KMS-11 (cell line): ENCODE data around the gene MED12.

ENCODE experiments used
- H2AFZ ChIP-seq: fragments of 200-600 bp; sonication (generic); 2 replicates; pipeline ENCODE4 v1.6.1; 2016; ENCODE audit warnings: antibody characterized with exemption, mixed run types, low read depth
- H3K27ac ChIP-seq: fragments of 200-600 bp; sonication (generic); 2 replicates; pipeline ENCODE4 v1.6.1; 2016; ENCODE audit warnings: mild to moderate bottlenecking, mixed run types
- H3K27me3 ChIP-seq: fragments of 200-600 bp; sonication (generic); 2 replicates; pipeline ENCODE4 v1.6.1; 2017; ENCODE audit warnings: mild to moderate bottlenecking, low read depth, mixed run types, moderate library complexity; ENCODE audit not compliant: insufficient read depth
- H3K36me3 ChIP-seq: fragments of 200-600 bp; sonication (generic); 2 replicates; pipeline ENCODE4 v1.6.1; 2017; ENCODE audit warnings: mild to moderate bottlenecking, mixed run types; ENCODE audit not compliant: insufficient read depth
- H3K4me1 ChIP-seq: fragments of 200-600 bp; sonication (generic); 2 replicates; pipeline ENCODE4 v1.6.1; 2016; ENCODE audit warnings: mild to moderate bottlenecking, low read depth, mixed run types; ENCODE audit not compliant: poor library complexity, severe bottlenecking
- H3K4me2 ChIP-seq: fragments of 200-600 bp; sonication (generic); 2 replicates; pipeline ENCODE4 v1.7.0; 2016; ENCODE audit warnings: mild to moderate bottlenecking, mixed run types
- H3K4me3 ChIP-seq: fragments of 200-600 bp; sonication (generic); IDR thresholded peaks from 2 replicates; pipeline ENCODE4 v1.6.1; 2017; ENCODE audit warnings: low read depth, low read length, mixed read lengths; ENCODE audit not compliant: insufficient read depth
- H3K79me2 ChIP-seq: fragments of 200-600 bp; sonication (generic); 2 replicates; pipeline ENCODE4 v1.6.1; 2016; ENCODE audit warnings: low read depth, mixed run types; ENCODE audit not compliant: insufficient read depth
- H3K9ac ChIP-seq: fragments of 200-600 bp; sonication (generic); 2 replicates; pipeline ENCODE4 v1.6.1; 2016; ENCODE audit warnings: mild to moderate bottlenecking, mixed run types
- H4K20me1 ChIP-seq: fragments of 200-600 bp; sonication (generic); 2 replicates; pipeline ENCODE4 v1.6.1; 2016; ENCODE audit warnings: mild to moderate bottlenecking, mixed run types; ENCODE audit not compliant: insufficient read depth
- TF ChIP-seq, protein P1 (sequence below): fragments of 200-600 bp; sonication (generic); conservative IDR thresholded peaks from 2 replicates; pipeline ENCODE4 v1.6.1; 2017; ENCODE audit warnings: low read depth, mild to moderate bottlenecking, antibody characterized with exemption, low read length, moderate library complexity, mixed read lengths

The MED12 gene

DNA sequence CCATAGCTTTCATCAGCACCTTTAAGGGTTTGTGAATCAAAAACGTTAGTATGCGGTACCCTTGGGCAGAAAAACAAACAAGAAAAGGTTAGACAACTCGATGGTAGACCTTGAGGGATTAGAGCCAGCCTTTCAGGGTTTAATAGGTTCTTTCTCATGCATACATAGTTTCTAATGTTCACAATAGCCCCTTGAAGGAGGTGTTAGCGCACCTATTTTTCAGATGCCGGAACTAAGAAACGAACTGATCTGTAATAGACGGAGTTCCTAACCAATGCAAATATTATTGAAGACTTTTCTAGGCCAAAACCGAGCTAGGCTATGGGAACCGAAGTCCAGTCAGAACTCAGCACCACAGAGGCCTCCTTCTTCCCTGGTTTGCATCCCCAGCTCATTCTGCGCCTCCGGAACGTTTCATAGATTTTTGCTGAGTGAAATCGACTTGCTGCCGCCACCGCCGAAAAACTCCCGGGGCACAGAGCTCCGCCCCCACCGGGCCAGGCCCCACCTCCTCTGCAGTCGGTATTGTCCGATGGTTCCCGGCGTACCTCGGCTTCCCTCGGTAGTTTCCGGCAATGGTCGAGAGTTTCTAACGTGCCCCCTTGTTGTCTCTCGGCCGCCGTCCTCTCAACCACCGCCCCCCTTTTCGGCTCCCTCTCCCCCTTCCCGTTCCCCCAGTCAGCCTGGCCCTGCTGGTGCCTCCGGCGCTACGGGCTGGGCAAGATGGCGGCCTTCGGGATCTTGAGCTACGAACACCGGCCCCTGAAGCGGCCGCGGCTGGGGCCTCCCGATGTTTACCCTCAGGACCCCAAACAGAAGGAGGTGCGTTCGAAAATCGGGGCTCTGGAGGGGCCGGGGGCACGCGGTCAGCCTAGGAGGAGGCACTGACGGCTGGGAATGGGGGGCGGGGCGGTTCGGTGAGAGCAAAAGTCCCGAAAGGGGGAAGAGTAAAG, at the start of gene MED12:
Gene MED12 (plus strand): TSS at position 565 of the 953 bp plus-strand sequence. CDS start 159 bp downstream, at position 724.
- Histone ChIP-seq H3K79me2 (no peaks in the 10 kb centered on the region), H3K27me3 (no peaks in the 10 kb centered on the region), H4K20me1 (no peaks in the 10 kb centered on the region), H3K4me2 (peak within 1 kb of the TSS; percentile 57), H3K9ac (peak within 1 kb of the TSS; percentile 93), H3K4me3 (no peak within 1 kb of the TSS), H2AFZ (peak within 1 kb of the TSS; percentile 88), H3K4me1 (peaks cover 13% of the 10 kb centered on the region), H3K36me3 (no peaks in the 10 kb centered on the region), H3K27ac (peak within 1 kb of the TSS; percentile 69)
- TF ChIP-seq, protein P1, sequence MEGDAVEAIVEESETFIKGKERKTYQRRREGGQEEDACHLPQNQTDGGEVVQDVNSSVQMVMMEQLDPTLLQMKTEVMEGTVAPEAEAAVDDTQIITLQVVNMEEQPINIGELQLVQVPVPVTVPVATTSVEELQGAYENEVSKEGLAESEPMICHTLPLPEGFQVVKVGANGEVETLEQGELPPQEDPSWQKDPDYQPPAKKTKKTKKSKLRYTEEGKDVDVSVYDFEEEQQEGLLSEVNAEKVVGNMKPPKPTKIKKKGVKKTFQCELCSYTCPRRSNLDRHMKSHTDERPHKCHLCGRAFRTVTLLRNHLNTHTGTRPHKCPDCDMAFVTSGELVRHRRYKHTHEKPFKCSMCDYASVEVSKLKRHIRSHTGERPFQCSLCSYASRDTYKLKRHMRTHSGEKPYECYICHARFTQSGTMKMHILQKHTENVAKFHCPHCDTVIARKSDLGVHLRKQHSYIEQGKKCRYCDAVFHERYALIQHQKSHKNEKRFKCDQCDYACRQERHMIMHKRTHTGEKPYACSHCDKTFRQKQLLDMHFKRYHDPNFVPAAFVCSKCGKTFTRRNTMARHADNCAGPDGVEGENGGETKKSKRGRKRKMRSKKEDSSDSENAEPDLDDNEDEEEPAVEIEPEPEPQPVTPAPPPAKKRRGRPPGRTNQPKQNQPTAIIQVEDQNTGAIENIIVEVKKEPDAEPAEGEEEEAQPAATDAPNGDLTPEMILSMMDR, result no peak

DNA sequence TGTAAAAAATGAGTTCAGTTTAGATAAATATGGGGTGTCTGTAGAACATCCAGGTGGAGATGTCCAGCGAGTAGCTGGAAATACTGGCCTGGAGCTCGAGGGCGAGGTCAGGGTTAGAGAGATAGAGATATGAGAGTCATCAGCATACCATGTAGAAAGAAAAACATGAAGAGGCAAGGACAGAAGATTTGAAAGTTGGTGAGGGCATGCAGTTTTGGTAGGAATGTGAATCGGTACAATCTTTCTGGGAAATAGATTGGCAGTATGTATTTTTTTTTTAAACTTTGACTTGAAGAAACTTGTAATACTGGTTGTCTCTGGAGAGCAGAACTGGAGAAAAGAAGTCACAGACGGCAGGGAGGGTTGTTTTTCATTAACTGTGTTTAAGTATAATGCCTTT, 47.9 kb upstream of the MED12 start:
- no peaks in the 10 kb centered on the region for H3K36me3 ChIP-seq
- H3K9ac ChIP-seq, result no peak overlapping the region
- no peak overlapping the region for H3K27ac ChIP-seq
- H3K4me1 ChIP-seq, result peaks cover 11% of the 10 kb centered on the region
- no peak overlapping the region for H2AFZ ChIP-seq
- no peaks in the 10 kb centered on the region for H4K20me1 ChIP-seq
- no peaks in the 10 kb centered on the region for H3K27me3 ChIP-seq
- H3K79me2 ChIP-seq, result peaks cover 12% of the 10 kb centered on the region; the same call in 1 of the 2 replicates
- H3K4me2 ChIP-seq, result no peak overlapping the region
- H3K4me3 ChIP-seq, result no peak overlapping the region
- TF ChIP-seq, protein P1, result no peak

DNA sequence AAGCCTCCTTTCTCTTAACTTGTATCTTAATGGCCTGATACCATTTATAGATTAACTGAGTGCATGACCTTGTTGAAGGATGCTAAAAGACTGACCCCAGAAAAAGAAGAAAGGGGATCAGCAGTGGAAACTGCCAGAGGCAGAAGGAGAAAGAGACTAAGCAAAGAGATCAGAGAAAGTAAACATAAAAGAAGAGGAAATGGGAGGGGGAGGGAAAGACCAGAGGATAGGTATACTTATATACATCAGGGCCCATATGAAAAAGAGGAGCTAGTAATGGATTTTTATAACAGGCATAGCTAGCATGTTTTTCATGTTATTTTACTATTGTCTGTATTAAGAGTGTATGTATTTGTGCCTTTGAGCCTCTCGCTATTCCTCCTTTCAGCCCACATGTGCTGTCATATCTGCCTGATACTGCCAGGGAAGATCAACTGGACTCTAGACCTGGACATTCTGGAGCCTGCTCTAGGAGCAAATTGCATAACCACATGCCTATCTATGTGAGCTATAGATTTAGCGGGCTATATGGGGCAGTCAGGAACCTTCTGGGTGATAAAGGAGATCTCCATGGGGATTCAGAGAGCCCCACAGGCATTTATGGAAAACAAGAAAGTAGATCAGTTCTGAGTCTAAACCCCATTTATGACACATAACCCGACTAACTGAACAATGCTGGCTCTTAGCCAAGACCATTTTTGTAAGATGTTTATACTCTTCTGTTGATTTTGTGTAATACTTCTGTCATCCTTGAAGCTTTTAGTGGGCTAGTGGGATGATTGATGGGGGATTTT, 36.9 kb upstream of the MED12 start:
- Histone ChIP-seq H2AFZ (no peak overlapping the region), H3K27ac (no peak overlapping the region), H3K4me1 (no peaks in the 10 kb centered on the region), H3K4me3 (no peak overlapping the region), H3K79me2 (no peaks in the 10 kb centered on the region), H3K9ac (no peak overlapping the region), H3K4me2 (no peak overlapping the region), H4K20me1 (no peaks in the 10 kb centered on the region), H3K27me3 (no peaks in the 10 kb centered on the region), H3K36me3 (no peaks in the 10 kb centered on the region)
- TF ChIP-seq, protein P1, result no peak

DNA sequence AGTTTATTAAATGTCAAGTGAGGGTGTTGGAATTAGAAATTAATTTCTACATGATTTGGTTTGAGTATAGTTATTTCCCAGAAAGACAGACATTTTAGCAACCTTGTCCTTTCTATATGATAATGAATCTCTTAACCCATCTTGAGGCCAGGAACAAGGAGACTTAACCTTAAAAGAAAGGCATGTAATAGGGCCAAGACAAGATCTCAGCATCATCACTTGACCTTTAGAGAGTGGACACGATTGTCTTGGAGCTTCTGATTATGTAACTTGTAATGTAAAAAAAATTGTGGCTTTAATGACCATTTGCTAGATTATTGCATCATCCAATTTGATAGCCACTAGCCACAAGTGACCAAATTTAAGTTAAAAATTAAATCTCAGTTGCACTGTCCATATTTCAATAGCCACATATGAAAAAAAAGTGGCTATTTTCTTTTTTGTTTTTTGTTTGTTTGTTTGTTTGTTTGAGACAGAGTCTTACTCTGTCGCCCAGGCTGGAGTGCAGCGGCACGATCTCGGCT, 36.2 kb upstream of the MED12 start:
- no peaks in the 10 kb centered on the region for H3K79me2 ChIP-seq
- H3K27me3 ChIP-seq, result no peaks in the 10 kb centered on the region
- no peak overlapping the region for H2AFZ ChIP-seq
- no peak overlapping the region for H3K4me2 ChIP-seq
- H3K4me3 ChIP-seq, result no peak overlapping the region
- no peak overlapping the region for H3K27ac ChIP-seq
- H3K9ac ChIP-seq, result no peak overlapping the region
- TF ChIP-seq, protein P1, result no peak
- H3K4me1 ChIP-seq, result no peaks in the 10 kb centered on the region
- H3K36me3 ChIP-seq, result no peaks in the 10 kb centered on the region
- no peaks in the 10 kb centered on the region for H4K20me1 ChIP-seq
